Endothelial cell of umbilical vein (primary cell): Measurements from ENCODE around the gene RBM28.

ENCODE experiments used
- EZH2 ChIP-seq: IDR thresholded peaks from 2 replicates; pipeline ENCODE4 v1.6.1; 2012; ENCODE audit warnings: borderline replicate concordance, low read depth, mild to moderate bottlenecking, moderate library complexity, low read length, inconsistent platforms; ENCODE audit not compliant: severe bottlenecking
- FOS ChIP-seq: IDR thresholded peaks from 2 replicates; pipeline ENCODE4 v1.6.1; 2011; ENCODE audit warnings: mild to moderate bottlenecking, low read length, moderate library complexity, borderline replicate concordance; ENCODE audit not compliant: insufficient read depth
- GATA2 ChIP-seq: IDR thresholded peaks from 2 replicates; pipeline ENCODE4 v1.7.0; 2011; ENCODE audit warnings: low read depth, mild to moderate bottlenecking, moderate library complexity, mixed read lengths, low read length; ENCODE audit not compliant: insufficient read length, insufficient read depth
- POLR2A ChIP-seq: IDR thresholded peaks from 2 replicates; pipeline ENCODE4 v1.6.1; 2012; ENCODE audit warnings: low read depth, mild to moderate bottlenecking, control low read depth, low read length
- POLR2AphosphoS5 ChIP-seq: IDR thresholded peaks from 2 replicates; pipeline ENCODE4 v1.6.1; 2012; ENCODE audit warnings: low read depth, mild to moderate bottlenecking, control low read depth, low read length, moderate library complexity; ENCODE audit not compliant: insufficient read depth
- TF ChIP-seq, protein P1 (sequence below), 2 donors: IDR thresholded peaks; 1 replicate in 1 of 2; 2 replicates in 1 of 2; pipeline ENCODE4 v1.5.1; 2011; ENCODE audit warnings: low read length in 2 of 2, mild to moderate bottlenecking in 2 of 2, moderate library complexity in 2 of 2, control low read depth in 1 of 2, inconsistent platforms in 1 of 2, low read depth in 1 of 2; ENCODE audit not compliant: insufficient read depth in 1 of 2; ENCODE audit errors: extremely low read depth in 1 of 2

- TF ChIP-seq, protein P1, sequence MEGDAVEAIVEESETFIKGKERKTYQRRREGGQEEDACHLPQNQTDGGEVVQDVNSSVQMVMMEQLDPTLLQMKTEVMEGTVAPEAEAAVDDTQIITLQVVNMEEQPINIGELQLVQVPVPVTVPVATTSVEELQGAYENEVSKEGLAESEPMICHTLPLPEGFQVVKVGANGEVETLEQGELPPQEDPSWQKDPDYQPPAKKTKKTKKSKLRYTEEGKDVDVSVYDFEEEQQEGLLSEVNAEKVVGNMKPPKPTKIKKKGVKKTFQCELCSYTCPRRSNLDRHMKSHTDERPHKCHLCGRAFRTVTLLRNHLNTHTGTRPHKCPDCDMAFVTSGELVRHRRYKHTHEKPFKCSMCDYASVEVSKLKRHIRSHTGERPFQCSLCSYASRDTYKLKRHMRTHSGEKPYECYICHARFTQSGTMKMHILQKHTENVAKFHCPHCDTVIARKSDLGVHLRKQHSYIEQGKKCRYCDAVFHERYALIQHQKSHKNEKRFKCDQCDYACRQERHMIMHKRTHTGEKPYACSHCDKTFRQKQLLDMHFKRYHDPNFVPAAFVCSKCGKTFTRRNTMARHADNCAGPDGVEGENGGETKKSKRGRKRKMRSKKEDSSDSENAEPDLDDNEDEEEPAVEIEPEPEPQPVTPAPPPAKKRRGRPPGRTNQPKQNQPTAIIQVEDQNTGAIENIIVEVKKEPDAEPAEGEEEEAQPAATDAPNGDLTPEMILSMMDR (IDR thresholded peaks at IDR 0.05; ENCODE audit: extremely low read depth in 1 of 2, insufficient read depth in 1 of 2, low read depth in 1 of 2, low read length in 2 of 2), result no peak
- TF ChIP-seq EZH2 (no peak), GATA2 (no peak), POLR2AphosphoS5 (no peak), POLR2A (no peak), FOS (no peak)
Measured at GRCh38 chr7:128378637-128379036, 34.9 kb upstream of the RBM28 start.
